Endometrial microvascular endothelial cells (primary cell): ENCODE results near the gene XG. TPM values are rescaled to one million over a fixed set of nuclear protein-coding genes. Genes with fewer than 3 reads are reported as not detected.
"Not testable (repeated sequence)": the region's sequence is repeated elsewhere in the genome, so short reads cannot be mapped to it uniquely, and the experiment has no call there.

Source experiments
- in situ Hi-C: cut with HindIII; loops from 2 replicates; pipeline ENCODE4 v1.10.0; 2017; ENCODE audit warnings: low sequenced_read_pairs, low pct_unique_long_range_greater_than_20kb; ENCODE audit errors: inconsistent ontology term
- total RNA-seq: library from RNA; depleted of rRNA; stranded (reverse); fragments of >200 nt; gene quantifications from one replicate; pipeline ENCODE4 v1.2.3, GENCODE V29; 2015; ENCODE audit errors: inconsistent ontology term

XG gene
- total RNA-seq, 1 donor from 2014 or later = 0.19 TPM

- in situ Hi-C loops = not testable (repeated sequence)
Observed at GRCh38 chrX:2803486-2803885, 51.6 kb downstream of the XG start.

- in situ Hi-C loops = not testable (repeated sequence)
Observed at GRCh38 chrX:2804106-2804843, 52.4 kb downstream of the XG start.

- in situ Hi-C loops = not testable (repeated sequence)
Observed at GRCh38 chrX:2804858-2805257, 53.0 kb downstream of the XG start.

- in situ Hi-C loops = no loop called here
Observed at GRCh38 chrX:2811271-2811670, 59.4 kb downstream of the XG start.

GRCh38 chrX:2812161-2812907, 60.5 kb downstream of the XG start:
- in situ Hi-C loops = not testable (repeated sequence)

- in situ Hi-C loops = no loop called here
Observed at GRCh38 chrX:2817036-2817435, 65.2 kb downstream of the XG start.

- in situ Hi-C loops = no loop called here
Observed at GRCh38 chrX:2819345-2820135, 67.7 kb downstream of the XG start.

- in situ Hi-C loops = no loop called here
Observed at GRCh38 chrX:2820136-2820771, 68.4 kb downstream of the XG start.

GRCh38 chrX:2823795-2824386, 72.1 kb downstream of the XG start:
- in situ Hi-C loops = no loop called here

- in situ Hi-C loops = no loop called here
Observed at GRCh38 chrX:2824886-2825285, 73.0 kb downstream of the XG start.

- in situ Hi-C loops = no loop called here
Observed at GRCh38 chrX:2828344-2828958, 76.6 kb downstream of the XG start, which contains the start of gene GYG2. GYG2 (plus strand) TSS chrX:2828930; CDS start chrX:2830189, 1,259 bp downstream.

GRCh38 chrX:2828959-2829411, 77.1 kb downstream of the XG start:
- in situ Hi-C loops = no loop called here

- in situ Hi-C loops = no loop called here
Observed at GRCh38 chrX:2829469-2830246, 77.8 kb downstream of the XG start.

GRCh38 chrX:2831471-2832228, 79.8 kb downstream of the XG start:
- in situ Hi-C loops = no loop called here

GRCh38 chrX:2837961-2838360, 86.1 kb downstream of the XG start:
- in situ Hi-C loops = no loop called here

GRCh38 chrX:2840961-2841360, 89.1 kb downstream of the XG start:
- in situ Hi-C loops = no loop called here

GRCh38 chrX:2841537-2841936, 89.7 kb downstream of the XG start:
- in situ Hi-C loops = no loop called here
